HG03103 (cell line): ENCODE measurements around the gene ZNF687.
A peak's percentile ranks its signal among the peaks of the same experiment; 100 is the strongest.

Experiments used
- ATAC-seq: cut with Tn5 transposase; IDR thresholded peaks from one replicate; pipeline ENCODE4 v1.9.1; 2021; ENCODE audit warnings: low read depth; ENCODE audit not compliant: unreplicated experiment

ZNF687 gene

DNA sequence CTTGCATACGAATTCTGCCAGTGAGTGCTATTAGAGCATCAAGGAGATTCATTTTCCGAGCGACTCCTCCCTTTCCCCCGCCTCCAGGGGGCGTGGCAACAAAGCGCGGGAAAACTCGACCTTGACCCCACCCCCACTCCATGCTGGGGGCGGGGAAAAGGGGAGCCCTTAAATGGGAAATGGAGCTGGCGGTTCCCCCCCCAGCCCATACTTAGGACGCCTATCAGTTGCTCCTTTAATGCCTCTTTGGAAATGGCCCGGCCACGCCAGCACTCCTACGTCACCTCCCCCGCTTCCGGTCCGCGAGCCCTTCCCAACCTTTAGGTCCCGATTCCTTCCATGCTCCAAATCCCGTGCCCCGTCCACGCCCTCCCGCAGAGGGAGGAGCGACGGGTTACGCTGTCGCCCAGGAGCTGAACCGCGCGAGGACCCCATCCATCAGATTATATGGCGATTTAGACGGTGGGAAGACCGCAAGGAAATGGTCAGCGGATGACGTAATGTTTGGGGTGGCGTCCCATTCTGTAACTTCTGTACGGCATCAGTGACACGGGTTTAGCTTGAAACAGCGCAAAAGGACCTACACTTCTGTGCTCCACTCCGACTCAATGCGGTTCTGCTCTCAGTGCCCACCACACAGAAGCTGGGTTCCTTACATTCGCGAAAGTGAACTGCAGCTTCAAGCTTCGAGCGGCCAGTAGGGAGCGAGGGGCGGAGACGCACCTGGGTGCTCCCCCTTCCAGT is 702 bp upstream of the ZNF687 start:
- ATAC-seq: peak; percentile 29

DNA sequence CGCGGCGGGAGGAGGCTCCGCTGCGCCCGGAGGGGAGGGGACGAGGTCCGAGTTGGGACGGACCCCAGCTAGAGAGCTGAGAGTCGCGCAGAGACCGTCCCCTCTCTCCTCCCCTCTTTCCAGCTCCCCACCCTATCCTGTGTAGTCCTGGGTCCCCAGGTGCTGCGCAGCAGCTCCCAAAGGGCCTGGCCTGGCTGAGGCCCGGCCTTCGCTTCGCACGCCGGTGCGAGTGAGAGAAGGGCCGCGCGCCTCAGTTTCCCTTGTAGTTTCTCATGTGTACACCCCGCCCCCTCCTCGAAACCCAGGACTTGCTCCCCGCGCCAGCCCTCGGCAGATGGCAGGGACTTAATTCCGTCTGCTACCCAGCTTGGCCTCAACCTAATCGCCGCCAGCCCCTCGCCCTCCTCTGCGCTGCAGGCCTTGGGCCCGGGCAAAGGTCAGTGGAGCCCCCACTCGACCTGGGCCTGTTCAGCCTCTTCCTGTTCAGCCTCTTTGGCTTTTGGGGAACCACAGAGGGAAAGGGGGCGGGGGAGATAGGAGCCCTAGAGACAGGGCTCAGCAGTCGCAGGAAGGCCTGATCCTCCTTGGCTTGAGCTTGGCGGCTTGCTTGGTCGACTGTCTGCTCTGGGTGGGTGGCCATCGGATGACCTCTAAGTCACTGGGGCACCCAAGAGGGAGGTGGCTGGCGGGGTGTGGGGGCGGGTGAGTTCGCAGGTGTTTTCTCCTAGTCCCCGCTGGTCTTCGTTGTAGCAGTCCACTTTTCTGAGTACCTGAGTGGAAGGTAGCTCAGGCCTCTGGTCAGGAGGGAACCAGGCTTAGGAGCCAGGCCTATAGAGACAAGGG is 1.0 kb downstream of the ZNF687 start:
- no peak for ATAC-seq

DNA sequence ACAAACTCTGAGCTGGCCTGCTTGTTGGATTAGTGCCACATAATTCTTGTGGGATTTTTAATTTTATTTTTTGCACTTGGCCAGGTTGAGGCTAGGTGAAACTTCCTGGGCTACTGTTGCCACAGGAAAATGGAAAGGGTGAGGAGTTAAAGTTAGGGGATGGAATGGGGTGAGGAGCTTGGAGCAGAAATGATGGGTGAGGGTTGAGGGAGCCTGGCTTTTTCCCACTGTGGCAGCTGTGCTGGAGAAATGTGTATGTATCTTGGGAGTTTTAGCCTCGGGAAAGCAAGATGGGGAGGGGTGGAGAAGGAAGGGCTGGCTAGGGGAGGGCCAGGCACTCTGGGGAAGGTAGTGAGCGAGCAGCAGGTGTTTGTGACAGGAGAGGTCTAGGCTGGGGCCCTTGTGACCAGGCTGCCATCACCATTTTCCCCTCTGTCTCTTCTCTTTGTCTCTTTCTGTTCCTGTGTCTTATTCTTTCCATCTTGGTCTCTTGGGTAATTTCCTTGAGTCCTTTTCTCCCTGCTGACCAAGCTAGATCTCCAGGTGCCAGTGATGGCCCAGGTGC is 2.0 kb downstream of the ZNF687 start:
- no peak for ATAC-seq

DNA sequence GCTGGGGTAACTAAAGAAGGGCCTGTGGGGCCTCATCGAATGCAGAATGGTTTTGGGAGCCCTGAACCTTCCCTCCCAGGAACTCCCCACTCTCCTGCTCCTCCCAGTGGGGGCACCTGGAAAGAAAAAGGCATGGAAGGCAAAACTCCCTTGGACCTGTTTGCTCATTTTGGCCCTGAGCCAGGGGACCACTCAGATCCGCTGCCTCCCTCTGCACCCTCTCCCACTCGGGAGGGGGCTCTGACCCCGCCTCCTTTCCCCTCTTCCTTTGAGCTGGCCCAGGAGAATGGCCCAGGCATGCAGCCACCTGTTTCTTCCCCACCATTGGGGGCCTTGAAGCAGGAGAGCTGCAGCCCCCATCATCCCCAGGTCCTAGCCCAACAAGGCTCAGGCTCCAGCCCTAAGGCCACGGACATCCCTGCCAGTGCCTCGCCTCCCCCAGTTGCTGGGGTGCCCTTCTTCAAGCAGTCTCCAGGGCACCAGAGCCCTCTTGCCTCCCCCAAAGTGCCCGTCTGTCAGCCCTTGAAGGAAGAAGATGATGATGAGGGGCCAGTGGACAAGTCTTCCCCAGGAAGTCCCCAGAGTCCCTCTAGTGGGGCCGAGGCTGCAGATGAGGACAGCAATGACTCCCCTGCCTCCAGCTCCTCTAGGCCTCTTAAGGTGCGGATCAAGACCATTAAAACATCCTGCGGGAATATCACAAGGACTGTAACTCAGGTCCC is 4.7 kb downstream of the ZNF687 start:
- no peak for ATAC-seq

DNA sequence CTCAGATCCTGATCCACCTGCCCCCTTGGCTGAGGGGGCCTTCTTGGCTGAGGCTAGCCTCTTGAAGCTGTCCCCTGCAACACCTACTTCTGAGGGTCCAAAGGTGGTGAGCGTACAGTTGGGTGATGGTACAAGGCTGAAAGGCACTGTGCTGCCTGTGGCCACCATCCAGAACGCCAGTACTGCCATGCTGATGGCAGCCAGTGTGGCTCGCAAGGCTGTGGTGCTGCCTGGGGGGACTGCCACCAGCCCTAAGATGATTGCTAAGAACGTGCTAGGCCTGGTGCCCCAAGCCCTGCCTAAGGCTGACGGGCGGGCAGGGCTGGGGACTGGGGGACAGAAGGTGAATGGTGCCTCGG is 5.2 kb downstream of the ZNF687 start:
- no peak for ATAC-seq

DNA sequence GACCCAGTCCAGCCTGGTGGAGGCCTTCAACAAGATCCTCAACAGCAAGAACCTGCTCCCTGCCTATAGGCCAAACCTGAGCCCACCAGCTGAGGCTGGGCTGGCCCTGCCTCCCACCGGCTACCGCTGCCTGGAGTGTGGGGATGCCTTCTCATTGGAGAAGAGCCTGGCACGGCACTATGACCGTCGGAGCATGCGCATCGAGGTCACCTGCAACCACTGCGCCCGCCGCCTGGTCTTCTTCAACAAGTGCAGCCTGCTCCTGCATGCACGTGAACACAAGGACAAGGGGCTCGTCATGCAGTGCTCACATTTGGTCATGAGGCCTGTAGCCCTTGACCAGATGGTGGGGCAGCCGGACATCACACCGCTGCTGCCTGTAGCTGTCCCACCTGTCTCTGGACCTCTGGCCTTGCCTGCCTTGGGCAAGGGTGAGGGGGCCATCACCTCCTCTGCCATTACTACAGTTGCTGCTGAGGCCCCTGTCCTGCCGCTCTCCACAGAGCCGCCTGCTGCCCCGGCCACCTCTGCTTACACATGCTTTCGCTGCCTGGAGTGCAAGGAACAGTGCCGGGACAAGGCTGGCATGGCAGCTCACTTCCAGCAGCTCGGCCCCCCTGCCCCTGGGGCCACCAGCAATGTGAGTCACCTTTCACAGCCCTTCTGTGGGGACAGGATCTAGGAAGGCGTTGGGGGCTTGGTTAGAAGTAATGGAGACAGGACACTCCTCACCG is 5.8 kb downstream of the ZNF687 start:
- no peak for ATAC-seq

DNA sequence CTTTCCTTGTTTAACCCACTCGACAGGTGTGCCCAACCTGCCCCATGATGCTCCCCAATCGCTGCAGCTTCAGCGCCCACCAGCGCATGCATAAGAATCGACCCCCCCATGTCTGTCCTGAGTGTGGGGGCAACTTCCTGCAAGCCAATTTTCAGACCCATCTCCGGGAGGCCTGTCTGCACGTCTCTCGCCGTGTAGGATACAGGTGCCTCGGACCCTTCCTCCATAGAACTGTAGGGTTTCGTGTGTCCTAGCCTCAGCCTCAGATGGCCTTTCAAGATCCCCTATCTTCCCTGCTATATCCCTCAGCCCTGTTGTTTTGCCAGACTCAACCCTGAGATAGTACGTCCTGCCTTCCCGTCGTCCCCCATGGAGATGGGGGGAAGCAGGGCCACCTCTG is 6.4 kb downstream of the ZNF687 start:
- ATAC-seq: no peak

DNA sequence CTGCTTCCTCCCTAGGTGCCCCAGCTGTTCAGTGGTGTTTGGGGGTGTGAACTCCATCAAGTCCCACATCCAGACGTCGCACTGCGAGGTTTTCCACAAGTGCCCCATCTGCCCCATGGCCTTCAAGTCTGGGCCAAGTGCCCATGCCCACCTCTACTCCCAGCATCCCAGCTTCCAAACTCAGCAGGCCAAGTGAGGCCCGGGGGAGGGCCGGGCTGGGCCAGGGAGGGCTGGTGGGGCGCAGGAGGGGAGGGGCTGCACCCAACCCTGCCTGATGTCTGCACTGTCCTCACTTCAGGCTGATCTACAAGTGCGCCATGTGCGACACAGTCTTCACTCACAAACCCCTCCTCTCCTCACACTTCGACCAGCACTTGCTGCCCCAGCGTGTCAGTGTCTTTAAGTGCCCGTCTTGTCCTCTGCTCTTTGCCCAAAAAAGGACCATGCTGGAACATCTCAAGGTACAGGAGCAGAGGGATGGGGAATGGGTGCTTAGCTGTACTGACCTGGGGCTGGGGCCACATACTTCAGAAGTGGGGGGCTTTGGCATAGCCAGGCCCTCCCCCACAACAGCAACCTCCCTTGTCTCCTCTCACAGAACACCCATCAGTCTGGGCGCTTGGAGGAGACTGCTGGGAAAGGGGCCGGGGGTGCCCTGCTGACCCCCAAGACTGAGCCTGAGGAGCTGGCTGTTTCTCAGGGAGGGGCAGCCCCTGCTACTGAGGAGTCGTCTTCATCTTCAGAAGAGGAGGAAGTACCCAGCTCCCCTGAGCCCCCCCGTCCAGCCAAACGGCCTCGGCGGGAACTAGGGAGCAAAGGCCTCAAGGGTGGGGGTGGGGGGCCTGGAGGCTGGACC is 7.2 kb downstream of the ZNF687 start:
- ATAC-seq: no peak

DNA sequence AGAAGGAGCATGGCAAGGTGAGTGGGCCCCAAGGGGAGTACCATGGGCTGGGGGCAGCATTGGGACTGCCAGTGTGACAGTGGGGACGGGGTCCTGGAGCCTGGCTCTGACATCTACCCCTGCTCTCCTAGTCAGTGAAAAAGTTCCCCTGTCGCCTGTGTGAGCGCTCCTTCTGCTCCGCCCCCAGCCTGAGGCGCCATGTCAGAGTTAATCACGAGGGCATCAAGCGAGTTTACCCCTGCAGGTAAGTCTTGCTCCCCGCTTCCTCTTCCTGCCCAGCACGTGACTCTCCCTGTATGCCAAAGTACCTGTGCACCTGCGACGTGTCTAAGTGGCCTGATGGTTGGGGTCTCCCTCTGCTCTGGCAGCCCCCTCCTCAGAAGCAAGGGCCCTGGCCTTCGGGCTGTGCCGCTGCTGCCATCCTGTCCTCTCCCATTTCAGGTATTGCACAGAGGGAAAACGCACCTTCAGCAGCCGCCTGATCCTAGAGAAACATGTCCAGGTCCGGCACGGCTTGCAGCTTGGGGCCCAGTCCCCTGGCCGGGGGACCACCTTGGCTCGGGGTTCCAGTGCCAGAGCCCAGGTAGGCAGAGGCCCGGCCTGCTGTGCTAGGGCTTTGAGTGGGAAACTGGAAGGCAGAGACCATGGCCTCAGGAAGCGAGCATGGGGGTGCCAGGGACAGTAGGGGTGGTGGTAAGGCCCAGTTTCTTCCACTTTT is 8.1 kb downstream of the ZNF687 start:
- ATAC-seq: no peak

DNA sequence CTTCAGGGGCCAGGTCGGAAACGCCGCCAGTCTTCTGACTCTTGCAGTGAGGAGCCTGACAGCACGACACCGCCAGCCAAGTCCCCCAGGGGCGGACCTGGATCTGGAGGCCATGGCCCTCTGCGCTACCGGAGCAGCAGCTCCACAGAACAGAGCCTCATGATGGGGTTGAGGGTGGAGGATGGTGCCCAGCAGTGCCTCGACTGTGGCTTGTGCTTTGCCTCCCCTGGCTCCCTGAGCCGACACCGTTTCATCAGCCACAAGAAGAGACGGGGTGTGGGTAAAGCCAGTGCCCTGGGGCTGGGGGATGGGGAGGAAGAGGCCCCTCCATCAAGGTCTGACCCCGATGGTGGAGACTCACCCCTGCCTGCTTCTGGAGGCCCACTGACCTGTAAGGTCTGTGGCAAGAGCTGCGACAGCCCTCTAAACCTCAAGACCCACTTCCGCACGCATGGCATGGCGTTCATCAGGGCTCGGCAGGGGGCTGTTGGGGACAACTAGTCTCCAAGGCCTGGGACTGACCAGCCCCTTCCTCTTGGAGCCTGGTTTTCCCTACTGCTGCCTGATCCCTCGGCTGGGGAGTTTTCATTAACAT is 8.7 kb downstream of the ZNF687 start:
- no peak for ATAC-seq

DNA sequence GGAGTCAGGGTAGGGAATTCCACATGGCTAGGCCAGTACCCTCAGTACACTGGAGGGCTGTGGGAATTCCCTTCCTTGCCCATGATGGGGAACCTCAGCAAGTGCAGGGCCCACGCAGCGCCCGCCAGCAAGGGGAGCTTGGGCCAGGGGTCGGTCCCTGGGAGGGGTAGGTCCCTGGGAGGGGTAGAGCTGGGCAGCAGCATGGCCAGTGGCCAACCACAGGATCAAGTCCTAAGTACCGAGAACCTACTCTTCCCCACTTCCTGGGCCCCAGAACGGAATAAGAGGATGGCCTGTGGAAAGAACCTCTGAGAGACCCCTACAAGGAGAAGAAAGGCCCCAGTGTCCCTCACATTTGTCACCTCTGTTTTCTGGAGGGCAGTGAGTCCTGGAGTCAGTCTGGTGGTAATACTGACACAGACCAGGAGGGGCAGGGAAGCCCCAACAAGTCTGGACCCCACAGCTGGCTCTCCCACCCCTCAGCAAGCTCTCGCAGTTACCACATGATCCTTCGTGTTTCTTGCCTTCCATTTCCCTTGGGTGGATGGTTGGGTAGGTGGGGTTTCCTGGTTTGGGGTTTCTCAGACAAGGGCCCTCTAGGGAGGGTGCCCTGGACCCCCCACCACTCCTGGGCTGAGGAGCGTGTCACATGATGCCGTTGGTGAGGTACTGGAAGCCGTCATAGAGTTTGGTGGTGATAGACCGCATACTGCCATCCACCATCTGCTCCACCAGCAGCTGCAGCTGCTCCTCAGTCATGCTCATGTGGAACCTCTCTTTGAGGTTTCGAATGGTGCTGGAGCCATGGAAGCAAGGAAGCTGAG is 10.3 kb downstream of the ZNF687 start:
- ATAC-seq: no peak

DNA sequence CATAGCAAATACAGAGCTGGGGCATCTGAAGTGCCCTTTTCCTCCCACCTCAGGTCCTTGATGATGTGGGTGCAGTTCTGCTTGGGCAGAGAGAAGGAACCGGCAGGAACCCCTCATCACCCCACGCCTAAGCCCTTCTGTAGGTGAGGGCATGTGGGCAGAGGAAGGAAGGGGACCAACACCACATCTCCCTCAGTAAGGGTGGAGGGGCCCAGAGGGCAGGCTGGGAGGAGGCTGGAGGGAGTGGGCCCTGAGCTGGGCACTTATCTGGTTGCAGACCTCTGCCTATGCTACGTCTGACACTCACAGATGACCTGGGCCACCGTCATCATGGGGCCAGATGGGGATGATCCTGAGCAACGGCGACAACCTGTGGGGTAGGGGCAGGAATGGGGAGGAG is 11.0 kb downstream of the ZNF687 start:
- ATAC-seq: no peak

DNA sequence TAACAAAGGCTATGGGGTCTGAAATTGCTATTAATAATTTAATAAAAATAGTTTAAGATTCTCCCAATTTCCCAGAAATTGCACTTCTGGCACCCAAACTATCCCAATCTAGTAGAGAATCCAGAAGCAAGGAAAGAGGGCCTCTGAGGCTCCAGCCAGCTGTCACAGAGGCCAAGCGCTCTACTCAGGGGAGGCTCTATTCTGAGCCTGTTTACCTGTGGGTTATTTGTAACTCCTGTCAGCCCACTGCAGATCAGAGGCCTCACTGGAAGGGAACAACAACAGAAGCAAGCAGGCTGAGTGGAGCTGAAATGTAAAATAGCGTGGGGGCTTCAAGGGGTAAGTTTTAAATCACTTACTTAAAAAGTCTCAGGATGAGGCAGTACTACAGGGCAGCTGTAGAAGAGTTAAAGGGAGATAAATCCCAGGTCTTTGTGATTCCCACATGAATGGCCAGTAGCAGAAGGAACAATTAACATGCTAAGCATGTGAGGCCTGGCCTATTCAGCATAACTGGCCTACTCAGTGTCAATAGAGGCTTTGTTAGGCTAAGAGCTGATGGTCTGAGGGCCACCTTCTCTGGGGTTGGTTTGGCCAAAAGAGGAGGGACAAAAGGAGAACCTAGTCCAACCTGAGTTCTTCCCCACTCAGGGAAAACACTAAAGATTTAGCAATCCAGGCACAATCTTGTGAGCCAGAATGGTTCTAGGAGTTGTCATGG is 12.8 kb downstream of the ZNF687 start:
- no peak for ATAC-seq

DNA sequence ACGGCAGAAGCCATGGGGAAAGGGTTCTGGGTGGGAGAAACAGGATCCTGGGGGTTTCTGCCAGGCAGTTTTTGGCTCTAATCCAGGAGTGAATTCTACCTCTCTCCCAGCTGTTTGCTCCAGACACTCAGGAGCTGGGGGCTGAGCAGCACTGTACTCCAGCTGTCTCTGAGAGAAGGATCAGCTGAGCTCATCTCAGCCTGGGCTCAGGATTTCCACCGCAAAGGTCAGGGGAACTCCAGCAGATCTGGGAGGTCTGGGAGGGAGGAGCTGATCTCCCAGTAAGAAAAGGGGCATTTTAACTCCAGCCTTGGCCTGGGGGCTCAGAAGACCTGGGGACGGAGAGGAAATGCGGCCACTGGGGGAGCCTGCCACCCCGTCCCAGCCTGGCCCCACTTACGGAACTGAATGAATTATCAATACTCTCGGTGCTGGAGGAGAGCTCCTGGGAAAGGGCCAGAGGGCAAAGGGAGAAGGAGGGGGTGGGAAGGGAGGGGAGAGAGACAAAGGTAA is 27.8 kb downstream of the ZNF687 start:
- no peak for ATAC-seq

DNA sequence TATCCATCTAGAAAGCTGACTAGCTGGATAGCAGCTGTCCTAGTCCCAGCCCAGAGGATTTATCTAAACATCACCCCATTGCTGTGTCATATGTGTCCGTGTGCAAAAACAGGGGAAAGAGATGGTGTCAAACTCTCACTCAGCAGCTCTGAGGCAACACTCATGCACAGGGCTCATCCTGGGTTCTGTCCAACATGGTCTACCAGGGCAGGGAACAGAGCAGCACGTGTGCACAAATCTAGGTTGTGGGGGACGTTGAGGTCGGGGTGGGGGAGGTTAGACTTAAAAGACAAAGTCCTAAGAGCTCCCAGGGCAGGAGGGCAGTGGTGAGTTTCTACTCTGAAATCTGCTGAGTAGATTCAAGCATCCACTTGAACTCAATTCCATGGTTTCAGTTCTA is 28.9 kb downstream of the ZNF687 start:
- ATAC-seq: no peak

DNA sequence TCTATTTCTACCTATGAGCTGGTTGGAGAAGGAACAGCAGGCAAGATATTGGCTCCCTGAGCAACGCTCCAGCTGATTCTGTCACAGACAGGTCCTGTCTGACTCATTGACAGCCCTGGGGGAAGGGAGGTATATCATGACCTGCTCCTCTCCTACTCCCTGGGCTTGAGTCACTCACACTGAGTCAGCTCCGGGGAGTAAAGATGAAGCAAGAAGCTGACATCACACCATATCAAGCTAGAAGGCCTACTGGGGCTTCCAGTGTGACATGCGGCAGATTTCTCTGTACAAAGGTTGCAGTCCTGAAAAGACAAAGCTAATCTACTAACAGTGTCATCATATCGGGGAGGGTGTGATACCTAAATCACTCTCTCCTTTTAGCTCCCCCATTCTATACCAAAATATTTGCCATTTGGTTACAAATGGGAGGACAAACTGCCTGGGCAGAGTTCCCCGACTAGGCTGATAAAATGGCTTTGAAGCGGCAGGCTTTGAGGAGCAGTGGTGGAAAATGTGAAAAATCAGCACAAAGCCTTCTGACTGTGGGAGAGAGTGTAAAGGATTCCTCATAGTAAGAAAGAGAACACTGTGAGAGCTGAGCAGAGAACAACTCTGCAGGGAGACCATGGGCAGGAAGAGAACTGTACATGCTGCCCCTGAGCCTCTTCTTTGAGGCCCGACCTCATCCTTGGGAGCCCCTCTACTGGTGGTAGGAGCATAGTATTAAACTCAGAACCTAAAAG is 29.7 kb downstream of the ZNF687 start:
- no peak for ATAC-seq
